Activated CD4-positive, alpha-beta T cell treated with anti-CD3 and anti-CD28 coated beads, Interleukin-2, amount 50 U/mL, for 4 hours (primary cell): ENCODE results near the gene CPT1B.

Experiments
- DNase-seq, 2 experiments: peaks; one replicate each; pipeline ENCODE4 v3.0.0-alpha.2; 2020

The CPT1B gene

GRCh38 chr22:50568626-50569025 is 9.6 kb downstream of the CPT1B start:
- DNase-seq, result no peak

DNA sequence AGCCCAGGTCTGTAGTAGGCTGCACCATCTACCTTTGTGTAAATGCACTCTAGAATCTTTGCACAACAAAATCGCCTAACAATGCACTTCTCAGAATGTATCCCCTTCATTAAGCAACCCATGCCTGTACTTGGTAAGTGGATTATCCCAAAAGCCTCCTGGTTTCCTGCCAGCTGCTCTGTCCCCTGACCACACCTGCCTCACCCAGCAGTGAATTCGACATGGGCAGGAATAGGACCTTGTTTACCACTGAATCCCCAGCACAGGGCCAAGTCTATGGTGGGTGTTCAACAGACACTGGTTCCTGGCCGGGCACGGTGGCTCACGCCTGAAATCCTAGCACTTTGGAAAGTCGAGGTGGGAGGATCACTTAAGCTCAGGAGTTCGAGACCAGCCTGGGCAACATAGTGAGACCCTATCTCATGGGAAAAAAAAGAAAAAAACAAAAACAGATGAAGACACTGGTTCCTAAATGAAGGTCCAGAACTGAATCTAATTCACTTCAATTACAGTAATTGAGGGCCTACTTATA is 10.4 kb downstream of the CPT1B start:
- no peak for DNase-seq

- DNase-seq, result no peak
Measured at GRCh38 chr22:50564289-50564688, 13.9 kb downstream of the CPT1B start.

- DNase-seq, result no peak
Measured at GRCh38 chr22:50563413-50564160, 14.6 kb downstream of the CPT1B start.

DNA sequence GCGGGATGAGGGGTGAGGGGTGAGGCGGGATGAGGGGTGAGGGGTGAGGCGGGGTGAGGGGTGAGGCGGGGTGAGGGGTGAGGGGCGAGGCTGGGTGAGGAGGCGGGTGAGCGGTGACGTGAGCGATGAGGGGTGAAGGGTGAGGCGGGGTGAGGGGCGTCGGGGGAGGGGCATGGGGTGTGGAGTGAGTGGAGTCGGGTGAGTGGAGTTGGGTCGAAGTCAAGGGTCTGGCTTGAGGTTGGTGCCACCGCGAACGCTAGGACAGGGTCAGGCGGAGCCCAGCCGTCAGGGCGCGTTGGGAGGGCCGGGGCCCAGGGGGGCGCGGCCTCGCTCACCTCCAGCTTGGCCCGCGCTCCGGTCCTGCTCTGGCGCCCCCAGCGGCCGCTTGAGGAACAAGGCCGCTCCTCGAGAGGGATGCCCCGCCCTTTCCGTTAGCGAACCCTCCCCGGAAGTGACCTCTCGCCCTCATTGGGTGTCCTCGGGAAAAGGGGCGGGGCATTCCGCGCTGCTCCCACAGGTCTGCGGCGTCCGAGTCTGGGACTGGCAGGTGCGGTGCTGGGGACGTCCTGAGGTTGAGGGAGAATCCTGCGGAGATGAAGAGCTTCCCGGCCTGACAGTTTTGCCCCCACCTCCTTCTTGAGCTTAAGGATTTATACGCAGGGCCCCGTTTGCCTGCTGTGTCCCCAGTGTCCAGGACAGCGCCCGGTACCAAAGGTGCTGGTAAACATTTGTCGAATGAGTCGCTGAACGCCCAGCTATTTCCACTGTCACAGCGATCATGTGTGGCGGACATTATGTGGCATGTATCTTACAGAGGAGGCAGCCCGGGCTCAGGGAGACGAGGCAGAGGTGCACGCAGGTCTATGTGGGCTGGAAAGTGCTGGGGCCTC is 15.5 kb downstream of the CPT1B start, which contains the start of gene SYCE3:
Gene SYCE3, minus strand, starts transcription at position 397 of the 890 bp plus-strand sequence. CDS start 6,514 bp downstream, outside the sequence.
- DNase-seq, result peak; percentile 95

DNA sequence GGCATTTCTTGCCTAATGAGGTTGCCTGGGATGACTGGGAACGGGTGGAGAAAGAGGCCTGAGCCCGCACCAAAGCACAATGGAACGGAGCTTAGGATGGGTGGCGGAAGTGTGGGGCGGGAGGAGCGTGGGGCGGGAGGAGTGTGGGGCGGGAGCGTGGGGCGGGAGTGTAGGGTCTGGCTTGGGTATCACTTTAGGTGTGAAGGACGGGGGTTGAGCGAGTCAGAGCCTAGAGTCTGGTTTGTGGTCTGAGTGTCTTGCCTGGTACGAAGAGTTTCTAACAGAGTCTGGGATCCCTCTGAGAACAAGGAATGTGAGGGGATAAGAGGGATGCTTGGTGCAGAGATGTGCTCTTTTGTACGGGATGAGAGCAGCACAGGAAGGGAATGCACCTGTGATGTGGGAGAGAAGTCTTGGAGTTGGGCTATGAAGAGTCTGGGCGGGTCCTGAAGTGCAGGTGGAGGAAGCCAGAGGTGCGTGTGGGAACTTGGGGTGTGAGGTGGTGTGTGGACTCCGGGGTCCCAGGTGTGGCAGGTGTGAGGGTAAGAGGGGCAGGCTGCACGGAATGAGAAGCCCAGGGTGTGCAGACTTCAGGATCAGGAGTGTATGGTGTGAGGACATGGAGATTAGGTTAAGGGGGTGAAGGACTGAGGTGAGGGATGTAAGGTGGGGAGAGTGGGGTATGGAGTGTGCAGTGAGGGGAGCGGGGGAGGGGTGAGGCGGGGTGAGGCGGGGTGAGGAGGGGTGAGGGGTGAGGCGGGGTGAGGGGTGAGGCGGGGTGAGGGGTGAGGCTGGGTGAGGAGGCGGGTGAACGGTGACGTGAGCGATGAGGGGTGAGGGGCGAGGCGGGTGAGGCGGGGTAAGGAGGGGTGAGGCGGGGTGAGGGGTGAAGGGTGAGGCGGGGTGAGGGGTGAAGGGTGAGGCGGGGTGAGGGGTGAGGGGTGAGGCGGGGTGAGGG is 16.5 kb downstream of the CPT1B start:
- no peak for DNase-seq

GRCh38 chr22:50560034-50560433 is 18.2 kb downstream of the CPT1B start:
- no peak for DNase-seq

GRCh38 chr22:50556703-50557102 is 21.5 kb downstream of the CPT1B start:
- DNase-seq, result no peak

GRCh38 chr22:50553310-50553709 is 24.9 kb downstream of the CPT1B start:
- no peak for DNase-seq

GRCh38 chr22:50551160-50551752 is 27.0 kb downstream of the CPT1B start:
- DNase-seq, result no peak

DNA sequence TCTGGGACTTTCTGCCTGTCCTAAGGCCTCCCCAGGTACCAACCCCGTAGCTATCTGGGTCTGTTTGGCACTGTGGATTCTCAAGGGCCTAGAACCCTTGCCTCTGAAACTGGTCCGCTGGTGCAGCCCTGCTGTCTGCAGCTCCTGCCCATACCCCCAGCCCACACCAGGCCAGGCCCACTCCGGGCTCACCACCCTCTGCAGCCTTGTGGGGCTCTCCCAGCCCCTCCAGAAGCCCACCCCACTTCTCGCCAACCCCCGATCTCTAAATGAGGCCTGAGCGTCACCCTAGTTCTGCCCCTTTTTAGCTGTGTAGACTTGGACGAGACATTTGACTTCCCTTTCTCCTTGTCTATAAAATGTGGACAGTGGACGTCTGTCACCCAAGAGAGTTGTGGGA is 27.8 kb downstream of the CPT1B start:
- DNase-seq, result no peak

- DNase-seq, result no peak
Measured at GRCh38 chr22:50548921-50549790, 29.1 kb downstream of the CPT1B start.

DNA sequence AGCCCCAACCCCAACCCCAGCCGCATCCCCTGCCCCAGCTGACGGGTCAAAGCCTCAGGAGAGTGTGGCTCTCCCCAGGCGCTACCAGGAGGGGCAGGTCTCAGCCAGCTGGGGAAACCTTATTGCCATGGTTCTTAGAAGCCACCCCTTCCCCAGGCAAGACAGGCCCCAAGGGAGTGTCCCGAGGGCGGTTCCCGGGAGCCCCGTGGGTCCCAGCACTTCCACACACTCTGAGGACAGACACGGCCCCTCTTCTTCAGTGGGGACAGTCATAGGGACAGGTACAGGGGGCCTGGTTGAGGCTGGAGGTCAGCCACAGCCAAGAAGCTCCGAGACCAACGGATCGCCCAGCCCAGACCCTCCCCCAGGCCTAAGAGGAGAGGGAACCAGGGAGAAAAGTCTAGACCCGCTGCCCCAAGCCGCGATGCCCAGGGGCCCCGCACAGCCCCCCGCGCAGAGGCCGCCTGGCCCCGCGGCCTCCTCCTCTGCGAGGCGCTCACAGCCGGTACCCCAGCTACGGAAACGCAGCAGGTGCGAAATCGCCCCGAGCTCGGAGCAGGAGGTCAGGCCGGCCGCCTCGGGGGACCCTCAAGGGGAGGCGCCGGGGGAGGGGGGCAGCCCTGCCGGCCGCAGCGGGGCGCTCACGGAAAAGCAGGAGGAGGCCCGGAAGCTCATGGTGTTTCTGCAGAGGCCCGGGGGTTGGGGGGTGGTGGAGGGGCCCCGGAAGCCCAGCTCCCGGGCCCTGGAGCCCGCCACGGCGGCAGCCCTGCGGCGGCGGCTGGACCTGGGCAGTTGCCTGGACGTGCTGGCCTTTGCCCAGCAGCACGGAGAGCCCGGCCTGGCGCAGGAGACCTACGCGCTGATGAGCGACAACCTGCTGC is 29.9 kb downstream of the CPT1B start:
- peak; percentile 40 to 49 for DNase-seq

DNA sequence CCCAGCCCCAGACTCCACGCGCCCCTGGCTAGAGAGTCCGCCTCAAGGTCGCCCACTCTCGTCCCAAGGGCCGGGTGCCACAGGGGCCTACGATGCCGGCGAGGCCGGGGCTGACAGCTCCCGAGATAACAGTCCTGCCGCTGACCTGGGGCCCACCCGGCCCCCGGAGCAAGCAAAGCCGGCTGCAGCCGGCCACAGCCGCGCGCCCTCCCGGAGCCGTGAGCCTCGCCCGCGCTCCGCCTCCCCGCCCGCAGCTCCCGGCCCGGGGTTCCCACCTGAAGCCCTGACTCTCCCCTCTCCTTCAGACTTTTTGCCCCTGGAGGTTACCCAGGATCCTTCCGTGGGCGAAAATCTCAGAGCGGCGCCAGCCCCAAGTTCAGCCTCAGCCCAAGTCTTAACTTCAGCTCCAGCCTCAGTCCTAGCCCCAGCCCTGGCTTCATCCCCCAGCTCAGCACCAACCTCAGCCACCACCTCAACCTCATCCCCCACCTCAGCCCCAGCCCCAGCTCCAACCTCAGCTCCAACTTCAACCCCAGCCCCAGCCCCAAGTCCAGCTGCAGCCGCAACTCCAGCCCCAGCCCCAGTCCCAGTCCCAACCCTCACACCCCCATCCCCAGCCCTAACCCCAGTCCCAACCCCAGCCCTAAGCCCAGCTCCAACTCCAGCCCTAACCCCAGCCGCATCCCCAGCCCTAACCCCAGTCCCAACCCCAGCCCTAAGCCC is 30.8 kb downstream of the CPT1B start:
- no peak for DNase-seq

DNA sequence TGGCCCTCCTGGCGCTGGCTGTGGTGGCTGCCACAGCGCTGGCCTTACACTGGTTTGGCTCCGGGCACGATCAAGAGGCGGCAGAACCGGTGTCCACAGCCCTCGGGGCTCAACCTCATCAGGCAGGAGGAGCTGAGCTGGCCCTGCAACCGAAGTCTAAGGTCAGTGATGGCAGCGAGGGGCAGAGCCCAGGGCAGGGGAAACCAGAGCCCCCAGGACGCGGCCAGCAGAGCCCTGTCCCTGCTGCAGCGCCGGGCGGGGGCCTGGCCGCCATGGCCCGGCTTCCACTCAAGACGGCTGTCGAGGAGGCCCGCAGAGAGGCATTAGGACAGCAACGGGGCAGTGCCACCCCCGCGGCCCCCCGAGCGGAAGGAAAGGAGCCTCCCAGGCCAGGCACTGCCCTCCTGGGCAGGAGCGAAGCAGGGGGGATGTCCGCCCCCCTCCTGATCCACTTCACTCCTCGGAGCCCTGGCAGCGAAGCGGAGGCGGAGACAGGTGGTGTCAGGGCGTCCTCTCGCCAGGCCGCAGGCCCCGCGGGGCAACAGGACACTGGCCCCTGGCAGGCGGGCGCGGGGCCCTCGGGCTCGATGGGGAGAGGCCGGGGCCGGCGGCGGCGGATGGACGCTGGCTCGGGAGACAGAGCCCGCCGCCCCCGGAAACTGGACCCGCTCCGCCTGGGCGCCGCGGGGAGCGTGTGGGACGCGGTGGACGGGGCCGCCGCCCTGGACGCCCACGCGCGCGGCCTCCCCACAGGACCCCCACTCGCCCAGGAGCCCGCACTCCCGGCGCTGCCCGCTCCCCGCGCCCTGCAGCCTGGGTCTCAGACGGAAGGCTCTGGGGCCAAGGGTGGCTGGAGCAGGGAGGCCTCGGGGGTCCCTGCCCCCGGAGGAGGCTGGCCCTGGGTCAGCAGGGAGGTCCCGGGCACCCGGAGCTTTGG is 31.6 kb downstream of the CPT1B start:
- no peak for DNase-seq

GRCh38 chr22:50545522-50546325 is 32.5 kb downstream of the CPT1B start, which contains the start of gene KLHDC7B:
KLHDC7B (plus strand) TSS chr22:50545899; CDS start chr22:50546244, 345 bp downstream.
- DNase-seq, result no peak

- DNase-seq, result no peak
Measured at GRCh38 chr22:50544746-50545253, 33.4 kb downstream of the CPT1B start.
